Panc1 (cell line): ENCODE results near the gene TIMP1.

ENCODE experiments used
- REST ChIP-seq, 2 experiments: IDR thresholded peaks; 2 replicates each; pipeline ENCODE4 v1.6.1; 2011 to 2012; ENCODE audit warnings: low read depth in 2 of 2, control low read depth in 1 of 2, low read length in 1 of 2, mild to moderate bottlenecking in 1 of 2, moderate library complexity in 1 of 2; ENCODE audit not compliant: insufficient read depth in 1 of 2
- SIN3A ChIP-seq: IDR thresholded peaks from 2 replicates; pipeline ENCODE4 v1.6.1; 2012; ENCODE audit warnings: low read depth, mild to moderate bottlenecking, low read length, moderate library complexity, borderline replicate concordance; ENCODE audit not compliant: insufficient read depth
- TF ChIP-seq, protein P1 (sequence below): fragments of 450-650 bp; IDR thresholded peaks from 2 replicates; pipeline ENCODE4 v1.5.1; 2017; ENCODE audit warnings: mild to moderate bottlenecking

DNA sequence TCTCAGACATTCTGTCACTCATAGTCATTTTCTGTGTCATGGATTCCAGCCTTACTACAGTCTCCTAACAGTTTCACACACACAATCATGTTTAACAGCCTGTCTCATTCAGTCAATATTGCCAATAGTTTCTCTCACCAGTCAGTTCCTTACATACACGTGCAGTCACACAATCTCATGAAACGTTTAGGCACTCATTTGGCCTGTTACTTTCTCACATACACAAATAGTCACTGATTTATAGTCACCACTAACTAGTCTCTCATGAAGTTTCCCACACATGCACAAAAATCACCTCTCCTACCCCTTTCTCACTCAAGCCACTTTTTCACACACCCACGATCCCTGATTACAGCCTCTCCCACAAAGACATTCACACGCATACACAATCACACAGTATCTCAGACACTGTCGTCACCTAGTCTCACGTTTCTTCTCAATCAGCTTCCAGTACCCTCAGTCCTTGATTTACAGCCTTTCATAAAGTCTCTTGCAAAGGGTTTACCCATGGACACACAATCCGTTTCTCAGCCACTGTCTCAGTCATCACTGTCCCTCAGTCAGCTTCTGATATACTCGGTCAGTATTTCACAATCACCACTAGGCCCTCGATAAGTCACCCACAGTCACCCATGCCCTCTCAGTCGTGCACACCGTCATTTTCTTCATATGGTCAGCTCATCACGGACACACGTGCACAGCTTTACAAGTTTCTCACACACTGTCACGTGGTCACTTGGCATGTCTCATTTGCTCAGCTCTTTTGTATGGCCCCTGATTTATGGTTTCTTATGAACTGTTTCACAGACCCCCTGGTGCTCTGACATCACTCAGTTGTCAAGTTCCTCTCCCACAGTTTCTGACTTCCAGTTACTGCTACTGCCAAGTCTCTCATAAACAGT, 51.7 kb downstream of the TIMP1 start:
- TF ChIP-seq, protein P1, sequence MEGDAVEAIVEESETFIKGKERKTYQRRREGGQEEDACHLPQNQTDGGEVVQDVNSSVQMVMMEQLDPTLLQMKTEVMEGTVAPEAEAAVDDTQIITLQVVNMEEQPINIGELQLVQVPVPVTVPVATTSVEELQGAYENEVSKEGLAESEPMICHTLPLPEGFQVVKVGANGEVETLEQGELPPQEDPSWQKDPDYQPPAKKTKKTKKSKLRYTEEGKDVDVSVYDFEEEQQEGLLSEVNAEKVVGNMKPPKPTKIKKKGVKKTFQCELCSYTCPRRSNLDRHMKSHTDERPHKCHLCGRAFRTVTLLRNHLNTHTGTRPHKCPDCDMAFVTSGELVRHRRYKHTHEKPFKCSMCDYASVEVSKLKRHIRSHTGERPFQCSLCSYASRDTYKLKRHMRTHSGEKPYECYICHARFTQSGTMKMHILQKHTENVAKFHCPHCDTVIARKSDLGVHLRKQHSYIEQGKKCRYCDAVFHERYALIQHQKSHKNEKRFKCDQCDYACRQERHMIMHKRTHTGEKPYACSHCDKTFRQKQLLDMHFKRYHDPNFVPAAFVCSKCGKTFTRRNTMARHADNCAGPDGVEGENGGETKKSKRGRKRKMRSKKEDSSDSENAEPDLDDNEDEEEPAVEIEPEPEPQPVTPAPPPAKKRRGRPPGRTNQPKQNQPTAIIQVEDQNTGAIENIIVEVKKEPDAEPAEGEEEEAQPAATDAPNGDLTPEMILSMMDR, result no peak
- no peak for TF ChIP-seq SIN3A
- no peak for TF ChIP-seq REST (IDR thresholded peaks at IDR 0.05; ENCODE audit: insufficient read depth in 1 of 2, low read depth in 2 of 2, low read length in 1 of 2)
